SKM-1 (cell line): ENCODE results near the gene APOL4.
"Not testable (repeated sequence)": the region's sequence is repeated elsewhere in the genome, so short reads cannot be mapped to it uniquely, and the experiment has no call there.

Source experiments
- DNase-seq: peaks from one replicate; lab custom pipeline; 2025; ENCODE audit not compliant: unreplicated experiment; lab: John Stamatoyannopoulos, UW

APOL4 gene

GRCh38 chr22:36201630-36202319 is at the start of gene APOL4:
Gene APOL4, minus strand, starts transcription at chr22:36201809. Its CDS starts 75 bp downstream, at chr22:36201734.
- no peak for DNase-seq

- DNase-seq, result not testable (repeated sequence)
Observed at GRCh38 chr22:36250292-36250960, 48.8 kb upstream of the APOL4 start.

- DNase-seq, result no peak
Observed at GRCh38 chr22:36249160-36249559, 47.6 kb upstream of the APOL4 start.

GRCh38 chr22:36247955-36248354 is 46.3 kb upstream of the APOL4 start:
- DNase-seq, result no peak

- no peak for DNase-seq
Observed at GRCh38 chr22:36246718-36247117, 45.1 kb upstream of the APOL4 start.

GRCh38 chr22:36245805-36246356 is 44.3 kb upstream of the APOL4 start:
- DNase-seq, result no peak

GRCh38 chr22:36244522-36245391 is 43.1 kb upstream of the APOL4 start:
- no peak for DNase-seq

GRCh38 chr22:36243986-36244385 is 42.4 kb upstream of the APOL4 start:
- DNase-seq, result no peak

- DNase-seq, result peak; percentile 80
Observed at GRCh38 chr22:36239401-36240171, 38.0 kb upstream of the APOL4 start, which contains the start of gene APOL2. Gene APOL2, minus strand, starts transcription at chr22:36239527. Its CDS starts 6,365 bp downstream, at chr22:36233162.

GRCh38 chr22:36239150-36239400 is 37.5 kb upstream of the APOL4 start:
- DNase-seq, result no peak

- DNase-seq, result no peak
Observed at GRCh38 chr22:36238373-36239149, 37.0 kb upstream of the APOL4 start.

GRCh38 chr22:36237462-36238372 is 36.1 kb upstream of the APOL4 start:
- DNase-seq, result no peak

- DNase-seq, result no peak
Observed at GRCh38 chr22:36236388-36237319, 35.0 kb upstream of the APOL4 start.

- no peak for DNase-seq
Observed at GRCh38 chr22:36235585-36235984, 34.0 kb upstream of the APOL4 start.

GRCh38 chr22:36234919-36235318 is 33.3 kb upstream of the APOL4 start:
- no peak for DNase-seq

- DNase-seq, result no peak
Observed at GRCh38 chr22:36234213-36234612, 32.6 kb upstream of the APOL4 start.

GRCh38 chr22:36233796-36234195 is 32.2 kb upstream of the APOL4 start:
- DNase-seq, result no peak
